HCT116 (cell line): ENCODE results near the gene GDE1. TPM values are rescaled to one million over a fixed set of nuclear protein-coding genes. Genes with fewer than 3 reads are reported as not detected.
A peak's percentile ranks its signal among the peaks of the same experiment; 100 is the strongest.

Source experiments
- ATAC-seq: fragments of 200-7000 bp; cut with Tn5 transposase; 2 replicates; pipeline ENCODE4 v1.9.1; 2020; ENCODE audit warnings: mild to moderate bottlenecking, moderate library complexity
- BruUV-seq: library from RNA; stranded (reverse); fragments of 400-500 nt; replicated peaks from 2 replicates; lab custom pipeline; 2021; lab: Mats Ljungman, UMichigan
- CTCF ChIA-PET: fragments of 300-600 bp; sonication (Branson Sonifier 250); formaldehyde crosslinking; loops from one replicate; lab custom pipeline; 2021; ENCODE audit warnings: antibody characterized with exemption; lab: Charles Lee
- POLR2A ChIA-PET: fragments of 300-600, 350-600 bp; sonication (Branson Sonifier 250); formaldehyde crosslinking; loops from one replicate; lab custom pipeline; 2021; ENCODE audit warnings: antibody characterized with exemption; lab: Charles Lee
- RAD21 ChIA-PET, 2 experiments: fragments of 300-600 bp; sonication (Branson Sonifier 250); formaldehyde crosslinking; loops; one replicate each; lab custom pipeline; 2023; ENCODE audit warnings: low total read pairs in 2 of 2; ENCODE audit not compliant: uncharacterized antibody in 2 of 2, unreplicated experiment in 2 of 2, low non-redundant PET in 1 of 2; lab: Charles Lee
- DNase-seq: peaks from one replicate; pipeline ENCODE4 v3.0.0-alpha.2; 2010; ENCODE audit warnings: low read depth, low spot score
- H2AFZ ChIP-seq: fragments of 200-600 bp; shearing (Covaris generic), sonication (generic); 2 replicates; pipeline ENCODE4 v1.6.1; 2017; ENCODE audit warnings: low read depth, mixed run types, mixed read lengths, antibody characterized with exemption, low read length; ENCODE audit not compliant: poor library complexity, severe bottlenecking
- H3K27ac ChIP-seq: 2 replicates; pipeline ENCODE4 v1.5.1; 2012; ENCODE audit warnings: low read depth, low read length
- H3K27me3 ChIP-seq: fragments of 200-600 bp; sonication (generic); 2 replicates; pipeline ENCODE4 v1.6.1; 2016; ENCODE audit warnings: mixed run types, low read length, mixed read lengths; ENCODE audit not compliant: insufficient read depth
- H3K36me3 ChIP-seq, 2 experiments: fragments of 200-500 bp in 1 of 2; fragments of 200-600 bp in 1 of 2; sonication (Bioruptor generic) in 1 of 2; sonication (generic) in 1 of 2; 2 replicates each; pipeline versions ENCODE4 v1.5.1 to v1.6.1; 2014 to 2016; ENCODE audit warnings: low read length in 2 of 2, inconsistent platforms in 1 of 2, mixed read lengths in 1 of 2, mixed run types in 1 of 2; ENCODE audit not compliant: insufficient read depth in 2 of 2, control insufficient read depth in 1 of 2
- H3K4me1 ChIP-seq, 2 experiments: fragments of 200-600 bp in 1 of 2; sonication (generic) in 1 of 2; 2 replicates each; pipeline versions ENCODE4 v1.5.1 to v1.6.1; 2012 to 2017; ENCODE audit warnings: low read length in 2 of 2, inconsistent platforms in 1 of 2, mild to moderate bottlenecking in 1 of 2, mixed read lengths in 1 of 2, mixed run types in 1 of 2, moderate library complexity in 1 of 2; ENCODE audit not compliant: insufficient read depth in 2 of 2, control insufficient read depth in 1 of 2
- H3K4me2 ChIP-seq: fragments of 200-600 bp; sonication (generic); 2 replicates; pipeline ENCODE4 v1.6.1; 2017; ENCODE audit warnings: mixed run types, low read length, mixed read lengths
- H3K4me3 ChIP-seq, 2 experiments: fragments of 200-600 bp in 1 of 2; sonication (generic) in 1 of 2; replicated peaks in 1 of 2; 2 replicates each; pipeline ENCODE4 v1.5.1; 2011 to 2016; ENCODE audit warnings: low read length in 2 of 2, control low read depth in 1 of 2, low read depth in 1 of 2, mild to moderate bottlenecking in 1 of 2, mixed read lengths in 1 of 2, mixed run types in 1 of 2
- H3K79me2 ChIP-seq: fragments of 200-600 bp; sonication (generic); 2 replicates; pipeline ENCODE4 v1.6.1; 2017; ENCODE audit warnings: mild to moderate bottlenecking, mixed run types, low read length, moderate library complexity, mixed read lengths; ENCODE audit not compliant: insufficient read depth
- H3K9ac ChIP-seq: fragments of 200-600 bp; sonication (generic); 2 replicates; pipeline ENCODE4 v1.6.1; 2016; ENCODE audit warnings: low read length, mixed read lengths
- H3K9me2 ChIP-seq: fragments of 200-600 bp; sonication (generic), shearing (Covaris generic); 2 replicates; pipeline ENCODE4 v1.6.1; 2017; ENCODE audit warnings: mixed run types, mild to moderate bottlenecking, moderate library complexity; ENCODE audit not compliant: insufficient read depth
- H3K9me3 ChIP-seq, 2 experiments: fragments of 200-500 bp in 1 of 2; fragments of 200-600 bp in 1 of 2; sonication (Bioruptor generic) in 1 of 2; sonication (generic) in 1 of 2; 2 replicates each; pipeline ENCODE4 v1.6.1; 2014 to 2017; ENCODE audit warnings: low read length in 2 of 2, mixed read lengths in 2 of 2, inconsistent platforms in 1 of 2, low read depth in 1 of 2, mild to moderate bottlenecking in 1 of 2, mixed run types in 1 of 2, moderate library complexity in 1 of 2; ENCODE audit not compliant: control insufficient read depth in 1 of 2, insufficient read depth in 1 of 2
- H4K20me1 ChIP-seq: fragments of 200-600 bp; sonication (generic), shearing (Covaris generic); 2 replicates; pipeline ENCODE4 v1.6.1; 2017; ENCODE audit warnings: mixed run types, mild to moderate bottlenecking, moderate library complexity; ENCODE audit not compliant: insufficient read depth
- CBX3 ChIP-seq: IDR thresholded peaks from 2 replicates; pipeline ENCODE4 v1.6.1; 2012; ENCODE audit warnings: low read depth
- EGR1 ChIP-seq: IDR thresholded peaks from 2 replicates; pipeline ENCODE4 v1.6.1; 2012; ENCODE audit warnings: low read depth
- ELF1 ChIP-seq: IDR thresholded peaks from 2 replicates; pipeline ENCODE4 v1.6.1; 2012; ENCODE audit warnings: low read depth, borderline replicate concordance
- JUND ChIP-seq: IDR thresholded peaks from 2 replicates; pipeline ENCODE4 v1.6.1; 2012
- POLR2A ChIP-seq: IDR thresholded peaks from 2 replicates; pipeline ENCODE4 v1.7.0; 2011; ENCODE audit warnings: borderline replicate concordance; ENCODE audit not compliant: insufficient read depth, insufficient read length; ENCODE audit errors: extremely low read depth
- RAD21 ChIP-seq: IDR thresholded peaks from 2 replicates; pipeline ENCODE4 v1.6.1; 2012; ENCODE audit warnings: low read depth, mild to moderate bottlenecking
- SRF ChIP-seq: IDR thresholded peaks from 2 replicates; pipeline ENCODE4 v1.6.1; 2012; ENCODE audit warnings: low read depth
- YY1 ChIP-seq: IDR thresholded peaks from 2 replicates; pipeline ENCODE4 v1.6.1; 2011; ENCODE audit warnings: low read length, low read depth, moderate library complexity, mild to moderate bottlenecking; ENCODE audit not compliant: insufficient replicate concordance; ENCODE audit errors: extremely low read depth
- ZFX ChIP-seq: fragments of 450-650 bp; IDR thresholded peaks from 2 replicates; pipeline ENCODE4 v1.6.1; 2017
- ZNF274 ChIP-seq: fragments of 200-500 bp; sonication (Bioruptor generic); IDR thresholded peaks from 2 replicates; pipeline ENCODE4 v1.6.1; 2014; ENCODE audit warnings: mild to moderate bottlenecking, low read depth, low read length, inconsistent platforms
- intact Hi-C: fragments of 100-400 bp; cut with micrococcal nuclease; formaldehyde crosslinking; loops from 2 replicates; pipeline ENCODE4 v1.10.0; 2022
- total RNA-seq: library from RNA; stranded (reverse); gene quantifications from one replicate; pipeline ENCODE4 v1.2.1, GENCODE V29; 2021; ENCODE audit not compliant: unreplicated experiment
- TF ChIP-seq, protein P1 (sequence below): IDR thresholded peaks from 2 replicates; pipeline ENCODE4 v1.6.1; 2012
- TF ChIP-seq, protein P2 (sequence below): IDR thresholded peaks from 2 replicates; pipeline ENCODE4 v1.6.1; 2012; ENCODE audit warnings: low read depth
- TF ChIP-seq, protein P3 (sequence below), 3 experiments: fragments of 200-600 bp in 1 of 3; sonication (generic) in 1 of 3; IDR thresholded peaks in 2 of 3; conservative IDR thresholded peaks in 1 of 3; 2 replicates each; pipeline ENCODE4 v1.5.1; 2012 to 2017; ENCODE audit warnings: low read depth in 2 of 3, low read length in 2 of 3, antibody characterized with exemption in 1 of 3, borderline replicate concordance in 1 of 3, control low read depth in 1 of 3, mild to moderate bottlenecking in 1 of 3, mixed read lengths in 1 of 3, mixed run types in 1 of 3, moderate library complexity in 1 of 3; ENCODE audit not compliant: insufficient read depth in 1 of 3

Gene GDE1
- total RNA-seq, 1 experiment from 2014 or later, result 47.1 TPM

DNA sequence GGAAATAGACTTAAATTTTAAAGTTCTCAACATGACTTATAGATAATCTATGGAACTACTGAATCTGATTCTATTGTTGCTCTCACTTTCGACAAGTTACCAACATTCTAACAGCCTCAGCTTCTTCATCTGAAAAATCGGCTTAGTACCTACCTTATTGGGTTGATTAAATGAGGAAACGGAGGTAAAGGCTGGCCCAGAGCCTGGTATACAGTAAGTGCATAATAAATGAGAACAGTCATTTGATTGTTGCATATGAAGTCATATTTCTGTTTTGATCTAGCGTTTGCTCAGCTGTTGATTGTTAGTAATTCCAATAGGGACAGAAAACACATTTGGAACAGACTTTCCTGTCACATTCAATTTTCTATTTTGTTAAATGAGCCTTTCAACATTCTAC, 38.2 kb upstream of the GDE1 start (continued):
- TF ChIP-seq YY1 (no peak), ZNF274 (no peak)

DNA sequence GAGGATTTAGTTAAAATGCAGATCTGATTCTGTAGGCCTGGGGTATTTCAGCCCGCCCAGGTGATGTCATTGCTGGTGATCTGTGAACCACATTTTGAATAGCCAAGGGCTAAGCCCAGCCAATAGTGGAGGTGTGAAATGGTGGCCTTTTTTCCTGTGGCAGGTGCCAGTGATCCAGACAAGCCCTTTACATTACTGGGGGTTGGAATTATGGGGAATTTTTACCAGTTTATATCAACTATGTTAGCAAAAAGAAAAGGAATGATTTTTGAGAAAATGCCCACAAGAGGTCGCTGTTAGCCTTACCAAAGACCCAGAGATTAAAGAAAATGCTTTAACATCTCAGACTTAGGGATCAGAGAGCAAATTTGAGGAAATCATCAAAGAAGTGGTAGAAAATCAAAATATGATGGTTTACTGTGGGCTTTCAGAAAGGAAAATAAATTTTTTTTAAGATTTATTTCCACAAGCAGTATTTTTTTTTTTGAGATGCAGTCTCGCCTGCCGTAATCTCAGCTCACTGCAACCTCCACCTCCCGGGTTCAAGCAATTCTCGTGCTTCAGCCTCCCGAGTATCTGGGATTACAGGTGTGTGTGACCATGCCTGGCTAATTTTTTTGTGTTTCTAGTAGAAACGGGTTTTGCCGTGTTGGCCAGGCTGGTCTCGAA, 37.5 kb upstream of the GDE1 start:
- no peaks in the 10 kb centered on the region for H3K36me3 ChIP-seq
- intact Hi-C loops, result loop anchor here (1.0 kb wide), 1 partner anchor 327 kb away; no protein-coding TSS in a partner anchor
- H3K9ac ChIP-seq, result no peak overlapping the region
- no peaks in the 10 kb centered on the region for H3K27me3 ChIP-seq
- no peaks in the 10 kb centered on the region for H3K79me2 ChIP-seq
- no peaks in the 10 kb centered on the region for H4K20me1 ChIP-seq
- BruUV-seq, result no TSS peak
- CTCF ChIA-PET, result interaction anchor here (0.7 to 1.0 kb wide), 5 partner anchors 10 to 741 kb away, joined by 3 to 4 read pairs (median 4); no protein-coding TSS in a partner anchor
- no peak overlapping the region for H2AFZ ChIP-seq
- TF ChIP-seq EGR1 (no peak), ZFX (no peak), POLR2A (no peak), ZNF274 (no peak), CBX3 (no peak), ELF1 (no peak), RAD21 (peak; percentile 77), SRF (no peak), JUND (no peak)
- TF ChIP-seq, protein P1, sequence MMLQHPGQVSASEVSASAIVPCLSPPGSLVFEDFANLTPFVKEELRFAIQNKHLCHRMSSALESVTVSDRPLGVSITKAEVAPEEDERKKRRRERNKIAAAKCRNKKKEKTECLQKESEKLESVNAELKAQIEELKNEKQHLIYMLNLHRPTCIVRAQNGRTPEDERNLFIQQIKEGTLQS, result no peak
- TF ChIP-seq, protein P2, sequence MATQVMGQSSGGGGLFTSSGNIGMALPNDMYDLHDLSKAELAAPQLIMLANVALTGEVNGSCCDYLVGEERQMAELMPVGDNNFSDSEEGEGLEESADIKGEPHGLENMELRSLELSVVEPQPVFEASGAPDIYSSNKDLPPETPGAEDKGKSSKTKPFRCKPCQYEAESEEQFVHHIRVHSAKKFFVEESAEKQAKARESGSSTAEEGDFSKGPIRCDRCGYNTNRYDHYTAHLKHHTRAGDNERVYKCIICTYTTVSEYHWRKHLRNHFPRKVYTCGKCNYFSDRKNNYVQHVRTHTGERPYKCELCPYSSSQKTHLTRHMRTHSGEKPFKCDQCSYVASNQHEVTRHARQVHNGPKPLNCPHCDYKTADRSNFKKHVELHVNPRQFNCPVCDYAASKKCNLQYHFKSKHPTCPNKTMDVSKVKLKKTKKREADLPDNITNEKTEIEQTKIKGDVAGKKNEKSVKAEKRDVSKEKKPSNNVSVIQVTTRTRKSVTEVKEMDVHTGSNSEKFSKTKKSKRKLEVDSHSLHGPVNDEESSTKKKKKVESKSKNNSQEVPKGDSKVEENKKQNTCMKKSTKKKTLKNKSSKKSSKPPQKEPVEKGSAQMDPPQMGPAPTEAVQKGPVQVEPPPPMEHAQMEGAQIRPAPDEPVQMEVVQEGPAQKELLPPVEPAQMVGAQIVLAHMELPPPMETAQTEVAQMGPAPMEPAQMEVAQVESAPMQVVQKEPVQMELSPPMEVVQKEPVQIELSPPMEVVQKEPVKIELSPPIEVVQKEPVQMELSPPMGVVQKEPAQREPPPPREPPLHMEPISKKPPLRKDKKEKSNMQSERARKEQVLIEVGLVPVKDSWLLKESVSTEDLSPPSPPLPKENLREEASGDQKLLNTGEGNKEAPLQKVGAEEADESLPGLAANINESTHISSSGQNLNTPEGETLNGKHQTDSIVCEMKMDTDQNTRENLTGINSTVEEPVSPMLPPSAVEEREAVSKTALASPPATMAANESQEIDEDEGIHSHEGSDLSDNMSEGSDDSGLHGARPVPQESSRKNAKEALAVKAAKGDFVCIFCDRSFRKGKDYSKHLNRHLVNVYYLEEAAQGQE, result no peak
- TF ChIP-seq, protein P3, sequence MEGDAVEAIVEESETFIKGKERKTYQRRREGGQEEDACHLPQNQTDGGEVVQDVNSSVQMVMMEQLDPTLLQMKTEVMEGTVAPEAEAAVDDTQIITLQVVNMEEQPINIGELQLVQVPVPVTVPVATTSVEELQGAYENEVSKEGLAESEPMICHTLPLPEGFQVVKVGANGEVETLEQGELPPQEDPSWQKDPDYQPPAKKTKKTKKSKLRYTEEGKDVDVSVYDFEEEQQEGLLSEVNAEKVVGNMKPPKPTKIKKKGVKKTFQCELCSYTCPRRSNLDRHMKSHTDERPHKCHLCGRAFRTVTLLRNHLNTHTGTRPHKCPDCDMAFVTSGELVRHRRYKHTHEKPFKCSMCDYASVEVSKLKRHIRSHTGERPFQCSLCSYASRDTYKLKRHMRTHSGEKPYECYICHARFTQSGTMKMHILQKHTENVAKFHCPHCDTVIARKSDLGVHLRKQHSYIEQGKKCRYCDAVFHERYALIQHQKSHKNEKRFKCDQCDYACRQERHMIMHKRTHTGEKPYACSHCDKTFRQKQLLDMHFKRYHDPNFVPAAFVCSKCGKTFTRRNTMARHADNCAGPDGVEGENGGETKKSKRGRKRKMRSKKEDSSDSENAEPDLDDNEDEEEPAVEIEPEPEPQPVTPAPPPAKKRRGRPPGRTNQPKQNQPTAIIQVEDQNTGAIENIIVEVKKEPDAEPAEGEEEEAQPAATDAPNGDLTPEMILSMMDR (IDR thresholded peaks at IDR 0.05 in 2 of 3, conservative IDR thresholded peaks at IDR 0.05 in 1 of 3; ENCODE audit: borderline replicate concordance in 1 of 3, insufficient read depth in 1 of 3, low read depth in 2 of 3, low read length in 2 of 3), result peak; percentile 47 to 82 (median 56); a peak in 4 of 6 replicates
- TF ChIP-seq, all 23 proteins: peak for 2
- H3K4me2 ChIP-seq, result no peak overlapping the region
- no peaks in the 10 kb centered on the region for H3K9me3 ChIP-seq
- no peak overlapping the region for H3K4me3 ChIP-seq
- peaks cover 0 to 8% of the 10 kb centered on the region in 2 experiments; a peak in 2 of 4 replicates for H3K4me1 ChIP-seq
- H3K27ac ChIP-seq, result no peak overlapping the region
- H3K9me2 ChIP-seq, result no peaks in the 10 kb centered on the region
- no peak for ATAC-seq
- DNase-seq, result peak; percentile 51
- POLR2A ChIA-PET, result no interaction called here
- RAD21 ChIA-PET, result no interaction called here
